Bronchial epithelial cell (primary cell): ENCODE measurements around the gene CELSR1. TPM values are rescaled to one million over a fixed set of nuclear protein-coding genes. Genes with fewer than 3 reads are reported as not detected.

Source experiments
- DNase-seq: peaks from one replicate; pipeline ENCODE4 v3.0.0-alpha.2; 2010; ENCODE audit warnings: low read depth
- FAIRE-seq: peaks from 2 replicates; lab custom pipeline; 2011; peaks lifted over from hg19 to GRCh38; lab: Jason Lieb, UNC
- H3K27me3 ChIP-seq: 2 replicates; pipeline ENCODE4 v1.5.1; 2011; ENCODE audit warnings: low read length; ENCODE audit not compliant: control insufficient read depth, insufficient read depth
- H3K36me3 ChIP-seq: 2 replicates; pipeline ENCODE4 v1.5.1; 2011; ENCODE audit warnings: low read length; ENCODE audit not compliant: control insufficient read depth, insufficient read depth
- H3K4me3 ChIP-seq: 2 replicates; pipeline ENCODE4 v1.5.1; 2011; ENCODE audit warnings: mild to moderate bottlenecking, low read depth, low read length, control low read depth
- CTCF ChIP-seq: IDR thresholded peaks from 2 replicates; pipeline ENCODE4 v1.5.1; 2011; ENCODE audit warnings: mild to moderate bottlenecking, moderate library complexity, low read length, control low read depth, inconsistent platforms; ENCODE audit not compliant: insufficient read depth, severe bottlenecking
- total RNA-seq: library from RNA; depleted of rRNA; stranded (reverse); fragments of >200 nt; gene quantifications from 2 replicates; pipeline ENCODE4 v1.2.1, GENCODE V29; 2014

CELSR1 gene
- total RNA-seq, 1 donor from 2014 or later: 39.0 TPM

GRCh38 chr22:46338636-46339035 lies 198.8 kb downstream of the CELSR1 start:
- Histone ChIP-seq H3K36me3 (peaks cover 19% of the 10 kb centered on the region), H3K4me3 (no peak overlapping the region), H3K27me3 (no peaks in the 10 kb centered on the region)
- TF ChIP-seq CTCF: no peak
- FAIRE-seq (peak; percentile 23), DNase-seq (no peak)

- FAIRE-seq: no peak
These were observed 199.6 kb downstream of the CELSR1 start for GRCh38 chr22:46337870-46338269.

GRCh38 chr22:46336119-46337078 lies 201.0 kb downstream of the CELSR1 start:
- Histone ChIP-seq H3K36me3 (peaks cover 15% of the 10 kb centered on the region), H3K27me3 (no peaks in the 10 kb centered on the region), H3K4me3 (peak overlapping the region; percentile 81)
- no peak for TF ChIP-seq CTCF
- FAIRE-seq: peak; percentile 32
- peak; percentile 26 for DNase-seq

More at GRCh38 chr22:46337870-46338269, 199.6 kb downstream of the CELSR1 start:
- no peak for DNase-seq
- Histone ChIP-seq H3K4me3 (no peak overlapping the region), H3K27me3 (no peaks in the 10 kb centered on the region), H3K36me3 (peaks cover 18% of the 10 kb centered on the region)
- TF ChIP-seq CTCF: no peak

GRCh38 chr22:46335201-46336118 lies 202.0 kb downstream of the CELSR1 start, which contains the start of gene TRMU:
Gene TRMU (plus strand): TSS chr22:46335714. CDS start chr22:46335765, 51 bp downstream.
- Histone ChIP-seq H3K27me3 (no peaks in the 10 kb centered on the region), H3K36me3 (peaks cover 15% of the 10 kb centered on the region), H3K4me3 (peak within 1 kb of the TSS; percentile 81)
- FAIRE-seq (no peak), DNase-seq (peak; percentile 64)
- TF ChIP-seq CTCF: no peak

- FAIRE-seq (no peak), DNase-seq (no peak)
- no peak for TF ChIP-seq CTCF
- H3K4me3 ChIP-seq: no peak overlapping the region
- no peaks in the 10 kb centered on the region for H3K27me3 ChIP-seq
- peaks cover 3% of the 10 kb centered on the region for H3K36me3 ChIP-seq
These were observed 205.9 kb downstream of the CELSR1 start for GRCh38 chr22:46331496-46331895.
